Measurements from ENCODE around the gene SERTAD3. TPM values are rescaled to one million over a fixed set of nuclear protein-coding genes. Genes with fewer than 3 reads are reported as not detected.
A peak's percentile ranks its signal among the peaks of the same experiment; 100 is the strongest.

The SERTAD3 gene
- total RNA-seq, 2 donors from 2014 or later: 19.2 to 25.4 TPM

- Histone ChIP-seq H3K36me3 (peaks cover 9% of the 10 kb centered on the region), H3K9me3 (no peaks in the 10 kb centered on the region), H3K4me3 (no peak overlapping the region), H3K27me3 (no peaks in the 10 kb centered on the region), H3K4me1 (peaks cover 0 to 54% of the 10 kb centered on the region in 2 donors), H3K27ac (peak overlapping the region; percentile 74 to 83)
- TF ChIP-seq CTCF (IDR thresholded peaks at IDR 0.05): no peak
- DNase-seq (ENCODE audit: low spot score): no peak
Measured at GRCh38 chr19:40417643-40417981, 26.5 kb downstream of the SERTAD3 start.

DNA sequence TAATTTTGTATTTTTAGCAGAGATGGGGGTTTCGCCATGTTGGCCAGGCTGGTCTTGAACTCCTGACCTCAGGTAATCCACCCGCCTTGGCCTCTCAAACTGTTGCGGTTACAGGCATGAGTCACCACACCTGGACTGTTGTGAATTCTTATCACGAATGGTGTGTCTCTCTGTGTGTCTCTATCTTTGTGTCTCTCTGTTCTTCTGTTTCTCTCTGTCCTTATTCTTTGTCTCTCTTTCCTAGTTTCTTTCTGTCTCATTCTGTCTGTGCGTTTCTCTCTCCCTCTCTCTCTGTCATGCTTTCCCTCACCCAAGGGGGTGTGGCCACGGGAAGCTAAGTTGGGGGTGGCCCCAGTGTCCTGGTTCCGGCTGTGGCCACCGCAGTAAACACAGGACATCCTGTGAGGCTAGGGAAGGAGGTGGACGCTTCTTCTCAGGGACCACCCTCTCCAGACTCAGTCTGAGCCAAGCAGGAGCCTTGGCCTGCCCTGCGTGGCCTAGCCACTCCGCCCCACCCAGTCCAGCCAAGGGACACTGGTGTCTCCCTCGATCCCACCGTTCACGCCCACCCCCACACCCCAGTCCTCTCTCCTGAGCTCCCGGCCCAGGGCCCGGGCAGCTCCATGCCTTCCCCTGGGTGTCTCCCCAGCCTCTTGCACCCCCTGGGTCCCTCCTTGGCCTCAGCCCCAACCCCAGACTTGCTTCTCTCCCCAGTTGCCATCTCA lies 27.1 kb downstream of the SERTAD3 start:
- peaks cover 4% of the 10 kb centered on the region for H3K36me3 ChIP-seq
- H3K27me3 ChIP-seq: no peaks in the 10 kb centered on the region
- peak overlapping the region; percentile 74 to 83 for H3K27ac ChIP-seq
- H3K9me3 ChIP-seq: no peaks in the 10 kb centered on the region
- no peak for TF ChIP-seq CTCF (IDR thresholded peaks at IDR 0.05)
- H3K4me3 ChIP-seq: no peak overlapping the region
- DNase-seq (ENCODE audit: low spot score): peak; percentile 80
- peaks cover 0 to 54% of the 10 kb centered on the region in 2 donors for H3K4me1 ChIP-seq

GRCh38 chr19:40415768-40416167 lies 28.4 kb downstream of the SERTAD3 start:
- H3K27ac ChIP-seq: peak overlapping the region in 1 of 2 donors; percentile 83
- H3K4me1 ChIP-seq: peaks cover 0 to 58% of the 10 kb centered on the region in 2 donors
- H3K36me3 ChIP-seq: no peaks in the 10 kb centered on the region
- no peak overlapping the region for H3K4me3 ChIP-seq
- DNase-seq (ENCODE audit: low spot score): no peak
- no peaks in the 10 kb centered on the region for H3K27me3 ChIP-seq
- H3K9me3 ChIP-seq: no peaks in the 10 kb centered on the region
- no peak for TF ChIP-seq CTCF (IDR thresholded peaks at IDR 0.05)

- peaks cover 0 to 54% of the 10 kb centered on the region in 2 donors for H3K4me1 ChIP-seq
- H3K27me3 ChIP-seq: no peaks in the 10 kb centered on the region
- H3K36me3 ChIP-seq: no peaks in the 10 kb centered on the region
- no peak for DNase-seq (ENCODE audit: low spot score)
- H3K4me3 ChIP-seq: no peak overlapping the region
- H3K27ac ChIP-seq: peak overlapping the region; percentile 37 to 48
- no peaks in the 10 kb centered on the region for H3K9me3 ChIP-seq
- TF ChIP-seq CTCF (IDR thresholded peaks at IDR 0.05): no peak
Measured at GRCh38 chr19:40414542-40415535, 29.3 kb downstream of the SERTAD3 start.

DNA sequence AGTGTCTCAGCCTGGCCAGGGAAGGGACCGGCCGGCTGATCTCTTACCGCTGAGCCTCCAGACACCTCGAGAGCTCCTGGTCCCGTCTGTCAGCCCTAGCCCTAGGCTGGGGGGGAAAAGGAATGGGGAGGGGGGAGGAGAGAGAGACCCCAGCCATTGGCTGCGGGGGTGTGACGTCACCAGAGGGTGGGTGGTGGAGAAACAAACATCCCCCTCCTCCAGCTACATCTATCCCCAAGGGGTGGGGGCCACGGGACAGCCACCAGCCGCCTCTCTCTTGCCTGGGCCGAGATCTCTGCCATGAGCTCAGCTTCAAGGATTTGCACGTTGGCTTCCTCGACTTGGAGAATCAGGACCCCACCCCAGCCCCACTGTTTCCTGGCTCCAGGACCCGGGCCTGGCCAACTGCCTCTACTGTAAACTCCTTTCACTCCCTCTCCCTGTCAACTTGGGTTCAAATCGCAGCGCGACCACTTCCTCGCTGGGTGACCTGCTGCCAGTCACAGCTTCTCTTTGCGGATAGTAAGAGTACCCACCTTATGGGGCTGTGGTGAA lies 30.8 kb downstream of the SERTAD3 start, which contains the start of gene PRX:
PRX (minus strand) TSS at position 88 of the 555 bp plus-strand sequence. CDS start 5,446 bp downstream, outside the sequence.
- DNase-seq (ENCODE audit: low spot score): no peak
- Histone ChIP-seq H3K27me3 (no peaks in the 10 kb centered on the region), H3K4me1 (peaks cover 0 to 51% of the 10 kb centered on the region in 2 donors), H3K36me3 (no peaks in the 10 kb centered on the region), H3K4me3 (no peak within 1 kb of the TSS), H3K9me3 (no peaks in the 10 kb centered on the region), H3K27ac (peak within 1 kb of the TSS; percentile 82 to 89)
- TF ChIP-seq CTCF (IDR thresholded peaks at IDR 0.05): no peak
